ENCODE measurements around the gene SLC5A10. TPM values are rescaled to one million over a fixed set of nuclear protein-coding genes. Genes with fewer than 3 reads are reported as not detected.

The SLC5A10 gene
- total RNA-seq, 2 experiments from 2014 or later: not detected

- no peaks in the 10 kb centered on the region for H3K27me3 ChIP-seq (ENCODE audit: control insufficient read depth in 1 of 2, insufficient read depth in 2 of 2, low read length in 2 of 2)
- no peak overlapping the region for H3K27ac ChIP-seq (ENCODE audit: low read depth in 1 of 2, low read length in 2 of 2)
- intact Hi-C loops (cut with DNase I, micrococcal nuclease): no loop called here
- DNase-seq: no peak
- Mint-ChIP-seq H3K4me1 (ENCODE audit: low read depth) (peaks cover 10% of the 10 kb centered on the region), H3K4me3 (no peak overlapping the region), H3K9me3 (no peaks in the 10 kb centered on the region), H3K27me3 (no peaks in the 10 kb centered on the region), H3K36me3 (ENCODE audit: low read depth) (peaks cover 23% of the 10 kb centered on the region), H3K27ac (no peak overlapping the region)
- CTCF ChIA-PET: no interaction called here
- H3K4me3 ChIP-seq (ENCODE audit: low read length): no peak overlapping the region
- H3K4me1 ChIP-seq (ENCODE audit: insufficient read depth, low read length): peaks cover 6% of the 10 kb centered on the region
- POLR2A ChIA-PET: interaction anchor here (1.0 kb wide), 1 partner anchor 48 kb away, joined by 3 read pairs; no protein-coding TSS in a partner anchor
- no peak for ATAC-seq (ENCODE audit: poor library complexity)
- no peaks in the 10 kb centered on the region for H3K9me3 ChIP-seq (ENCODE audit: control insufficient read depth in 1 of 2, insufficient read depth in 1 of 2, low read length in 2 of 2)
- H3K36me3 ChIP-seq (ENCODE audit: insufficient read depth, low read length): peaks cover 28% of the 10 kb centered on the region
- TF ChIP-seq CTCF (IDR thresholded peaks at IDR 0.05): no peak
Observed at GRCh38 chr17:18974407-18975149, 22.6 kb downstream of the SLC5A10 start.

- POLR2A ChIA-PET: interaction anchor here (1.0 kb wide), 1 partner anchor 47 kb away, joined by 3 read pairs; no protein-coding TSS in a partner anchor
- Histone ChIP-seq H3K9me3 (ENCODE audit: control insufficient read depth in 1 of 2, insufficient read depth in 1 of 2, low read length in 2 of 2) (no peaks in the 10 kb centered on the region), H3K36me3 (ENCODE audit: insufficient read depth, low read length) (peaks cover 29% of the 10 kb centered on the region), H3K27me3 (ENCODE audit: control insufficient read depth in 1 of 2, insufficient read depth in 2 of 2, low read length in 2 of 2) (no peaks in the 10 kb centered on the region), H3K4me3 (ENCODE audit: low read length) (no peak overlapping the region), H3K27ac (ENCODE audit: low read depth in 1 of 2, low read length in 2 of 2) (no peak overlapping the region), H3K4me1 (ENCODE audit: insufficient read depth, low read length) (no peaks in the 10 kb centered on the region)
- no peak overlapping the region for H3K27ac Mint-ChIP-seq
- CTCF ChIA-PET: no interaction called here
- ATAC-seq (ENCODE audit: poor library complexity) (no peak), DNase-seq (no peak)
- H3K36me3 Mint-ChIP-seq (ENCODE audit: low read depth): peaks cover 18% of the 10 kb centered on the region
- no peaks in the 10 kb centered on the region for H3K9me3 Mint-ChIP-seq
- no peaks in the 10 kb centered on the region for H3K27me3 Mint-ChIP-seq
- no peak overlapping the region for H3K4me3 Mint-ChIP-seq
- H3K4me1 Mint-ChIP-seq (ENCODE audit: low read depth): no peaks in the 10 kb centered on the region
- intact Hi-C loops (cut with DNase I, micrococcal nuclease): no loop called here
- no peak for TF ChIP-seq CTCF (IDR thresholded peaks at IDR 0.05)
Observed at GRCh38 chr17:18975597-18975996, 23.6 kb downstream of the SLC5A10 start.

DNA sequence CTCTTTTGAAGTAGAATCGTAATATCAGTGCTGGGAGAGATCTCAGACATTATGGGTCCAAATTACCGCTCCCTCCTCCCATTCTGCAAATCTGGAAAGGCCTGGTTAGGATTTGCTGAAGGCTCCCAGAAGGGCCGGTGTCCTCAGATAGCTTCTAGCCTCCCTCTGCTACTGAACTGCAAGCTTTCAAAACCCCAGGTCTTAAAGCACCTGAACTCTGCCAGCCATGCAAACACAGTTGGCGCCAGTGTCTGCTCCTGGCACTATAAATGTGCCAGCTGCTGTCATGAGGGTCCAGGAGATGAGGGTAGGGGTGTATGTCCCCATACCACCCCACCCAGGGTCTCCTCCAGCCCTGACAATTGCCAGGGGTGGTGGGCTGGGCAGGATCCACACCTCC lies 24.2 kb downstream of the SLC5A10 start:
- ATAC-seq (ENCODE audit: poor library complexity) (no peak), DNase-seq (no peak)
- Histone ChIP-seq H3K27me3 (ENCODE audit: control insufficient read depth in 1 of 2, insufficient read depth in 2 of 2, low read length in 2 of 2) (no peaks in the 10 kb centered on the region), H3K27ac (ENCODE audit: low read depth in 1 of 2, low read length in 2 of 2) (no peak overlapping the region), H3K4me1 (ENCODE audit: insufficient read depth, low read length) (no peaks in the 10 kb centered on the region), H3K4me3 (ENCODE audit: low read length) (no peak overlapping the region), H3K36me3 (ENCODE audit: insufficient read depth, low read length) (peaks cover 29% of the 10 kb centered on the region), H3K9me3 (ENCODE audit: control insufficient read depth in 1 of 2, insufficient read depth in 1 of 2, low read length in 2 of 2) (no peaks in the 10 kb centered on the region)
- Mint-ChIP-seq H3K27me3 (no peaks in the 10 kb centered on the region), H3K27ac (no peak overlapping the region), H3K9me3 (no peaks in the 10 kb centered on the region), H3K4me1 (ENCODE audit: low read depth) (no peaks in the 10 kb centered on the region), H3K4me3 (no peak overlapping the region), H3K36me3 (ENCODE audit: low read depth) (peaks cover 17% of the 10 kb centered on the region)
- intact Hi-C loops (cut with DNase I, micrococcal nuclease): no loop called here
- ChIA-PET CTCF (no interaction called here), POLR2A (no interaction called here)
- no peak for TF ChIP-seq CTCF (IDR thresholded peaks at IDR 0.05)
